H1 (cell line): ENCODE results near the gene TBCD. TPM values are rescaled to one million over a fixed set of nuclear protein-coding genes. Genes with fewer than 3 reads are reported as not detected.

ENCODE experiments used
- CHD7 ChIP-seq: fragments of 300-600 bp; sonication (generic); IDR thresholded peaks from 2 replicates; pipeline ENCODE4 v1.7.1; 2012; ENCODE audit warnings: low read length, moderate library complexity, mild to moderate bottlenecking, inconsistent platforms; ENCODE audit not compliant: insufficient replicate concordance
- EP300 ChIP-seq, 2 experiments: IDR thresholded peaks; 1 replicate in 1 of 2; 2 replicates in 1 of 2; pipeline ENCODE4 v1.6.1; 2011 to 2012; ENCODE audit warnings: low read depth in 2 of 2, low read length in 2 of 2, mild to moderate bottlenecking in 2 of 2, borderline replicate concordance in 1 of 2, inconsistent platforms in 1 of 2, moderate library complexity in 1 of 2
- RBBP5 ChIP-seq: IDR thresholded peaks from 2 replicates; pipeline ENCODE4 v1.7.1; 2012; ENCODE audit warnings: low read depth, mild to moderate bottlenecking, inconsistent platforms, low read length, moderate library complexity, borderline replicate concordance
- polyA plus RNA-seq, 7 experiments: library from polyadenylated mRNA; depleted of rRNA in 3 of 7; stranded (reverse) in 5 of 7; unstranded in 2 of 7; fragments of >200 nt in 5 of 7; fragments of 200-250 nt in 2 of 7; gene quantifications; 1 replicate in 5 of 7; 2 replicates in 1 of 7; 4 replicates in 1 of 7; pipeline versions ENCODE4 v1.2.1 to v1.2.3, GENCODE V29; 2011 to 2013; ENCODE audit warnings: missing spikeins in 2 of 7, mixed read lengths in 2 of 7
- total RNA-seq: library from RNA; stranded (reverse); fragmentation: NEBNext Ultra II Directional; extraction: Animal tissue kit (Norgen Biotek cat#: 25700); gene quantifications from 2 replicates; pipeline ENCODE4 v1.2.1, GENCODE V29; 2021

TBCD gene
- total and polyA plus RNA-seq, 2 of the 8 experiments (the other 6 are each of a cell fraction or from before 2014, with no cell fraction given) = 118 to 162 TPM

GRCh38 chr17:82799591-82799990 is 47.7 kb downstream of the TBCD start (continued):
- TF ChIP-seq CHD7 (no peak), RBBP5 (no peak), EP300 (IDR thresholded peaks at IDR 0.05; ENCODE audit: borderline replicate concordance in 1 of 2, low read depth in 2 of 2, low read length in 2 of 2) (no peak)
